Uterus (tissue), 2 donors: Measurements from ENCODE around the gene FRA10AC1.

ENCODE experiments used
- POLR2A ChIP-seq, 2 donors: fragments of 450-650 bp; IDR thresholded peaks; one replicate each; pipeline ENCODE4 v1.6.1; 2016; ENCODE audit warnings: antibody characterized with exemption in 2 of 2, mild to moderate bottlenecking in 1 of 2, moderate library complexity in 1 of 2
- TF ChIP-seq, protein P1 (sequence below), 4 experiments: fragments of 200-600 bp in 2 of 4; fragments of 450-650 bp in 2 of 4; sonication (generic) in 2 of 4; IDR thresholded peaks; one replicate each; pipeline ENCODE4 v1.5.1; 2016 to 2019; ENCODE audit warnings: antibody characterized with exemption in 4 of 4, mild to moderate bottlenecking in 2 of 4, moderate library complexity in 1 of 4

GRCh38 chr10:93666030-93666429, 36.4 kb downstream of the FRA10AC1 start:
- TF ChIP-seq, protein P1, sequence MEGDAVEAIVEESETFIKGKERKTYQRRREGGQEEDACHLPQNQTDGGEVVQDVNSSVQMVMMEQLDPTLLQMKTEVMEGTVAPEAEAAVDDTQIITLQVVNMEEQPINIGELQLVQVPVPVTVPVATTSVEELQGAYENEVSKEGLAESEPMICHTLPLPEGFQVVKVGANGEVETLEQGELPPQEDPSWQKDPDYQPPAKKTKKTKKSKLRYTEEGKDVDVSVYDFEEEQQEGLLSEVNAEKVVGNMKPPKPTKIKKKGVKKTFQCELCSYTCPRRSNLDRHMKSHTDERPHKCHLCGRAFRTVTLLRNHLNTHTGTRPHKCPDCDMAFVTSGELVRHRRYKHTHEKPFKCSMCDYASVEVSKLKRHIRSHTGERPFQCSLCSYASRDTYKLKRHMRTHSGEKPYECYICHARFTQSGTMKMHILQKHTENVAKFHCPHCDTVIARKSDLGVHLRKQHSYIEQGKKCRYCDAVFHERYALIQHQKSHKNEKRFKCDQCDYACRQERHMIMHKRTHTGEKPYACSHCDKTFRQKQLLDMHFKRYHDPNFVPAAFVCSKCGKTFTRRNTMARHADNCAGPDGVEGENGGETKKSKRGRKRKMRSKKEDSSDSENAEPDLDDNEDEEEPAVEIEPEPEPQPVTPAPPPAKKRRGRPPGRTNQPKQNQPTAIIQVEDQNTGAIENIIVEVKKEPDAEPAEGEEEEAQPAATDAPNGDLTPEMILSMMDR (IDR thresholded peaks at IDR 0.05): no peak
- no peak for TF ChIP-seq POLR2A (IDR thresholded peaks at IDR 0.05)
